Activated naive CD8-positive, alpha-beta T cell treated with anti-CD3 and anti-CD28 coated beads, Interleukin-2, amount 50 U/mL, for 16 hours (primary cell): ENCODE results near the gene SF3B5.
"Not testable (repeated sequence)": the region's sequence is repeated elsewhere in the genome, so short reads cannot be mapped to it uniquely, and the experiment has no call there.

Source experiments
- DNase-seq: peaks from one replicate; pipeline ENCODE4 v3.0.0-alpha.2; 2020; ENCODE audit warnings: low read depth, low spot score

Gene SF3B5

DNA sequence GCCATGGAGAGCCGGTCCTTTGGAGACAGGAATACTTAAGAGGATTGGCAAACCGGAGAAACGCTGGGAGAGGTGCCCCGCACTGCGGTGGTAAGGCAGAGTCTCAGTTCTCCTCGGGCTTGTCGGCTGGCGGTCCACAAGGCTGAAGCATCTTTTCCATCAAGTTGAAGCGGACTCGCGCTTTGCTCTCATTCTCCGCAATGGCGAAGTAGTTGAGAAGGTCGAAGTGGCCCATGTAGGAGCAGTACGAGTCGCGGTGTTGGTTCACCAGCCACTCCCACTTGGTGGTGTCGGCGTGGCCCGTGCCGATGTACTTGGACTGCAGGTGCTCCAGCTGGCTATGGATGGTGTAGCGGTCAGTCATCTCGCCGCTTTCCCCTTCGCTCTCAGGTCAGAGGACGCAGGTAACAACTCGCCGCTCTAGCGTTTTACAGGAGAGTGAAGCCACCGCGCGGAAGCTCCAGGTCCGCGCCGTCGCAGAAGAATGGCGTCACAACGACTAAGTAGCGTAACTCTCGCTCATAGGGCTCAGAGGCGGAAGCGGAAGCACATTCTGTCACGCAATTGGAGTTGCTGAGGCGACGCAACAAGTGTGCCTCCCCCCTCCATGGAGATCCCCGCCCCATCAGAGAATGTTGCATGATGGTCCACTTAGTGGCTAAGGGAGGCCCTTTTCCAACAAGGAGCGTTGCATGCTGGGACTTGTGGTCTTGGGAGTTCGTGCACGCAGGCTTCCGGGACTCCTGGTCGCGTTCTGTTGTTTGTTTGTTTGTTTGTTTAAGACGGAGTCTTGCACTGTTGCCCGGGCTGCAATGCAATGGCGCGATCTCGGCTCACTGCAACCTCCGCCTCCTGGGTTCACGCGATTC lies at the start of gene SF3B5:
SF3B5 (minus strand) TSS at position 440 of the 869 bp plus-strand sequence; CDS start at position 364, 76 bp downstream.
- DNase-seq = peak; percentile 93

DNA sequence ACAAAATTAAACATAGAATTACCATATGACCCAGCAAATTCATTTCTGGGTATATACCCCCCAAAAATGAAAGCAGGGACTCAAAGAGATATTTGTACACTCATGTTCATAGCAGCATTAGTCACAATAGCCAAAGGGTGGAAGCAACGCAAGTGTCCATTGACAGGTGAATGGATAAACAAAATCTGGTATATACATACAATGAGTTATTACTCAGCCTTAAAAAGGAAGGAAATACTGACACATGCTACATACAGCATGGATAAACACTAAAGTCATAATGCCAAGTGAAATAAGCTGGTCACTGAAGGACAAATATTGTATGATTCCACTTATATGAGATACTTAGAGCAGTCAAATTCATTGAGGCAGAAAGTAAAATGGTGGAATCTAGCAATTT lies 49.6 kb upstream of the SF3B5 start:
- no peak for DNase-seq

GRCh38 chr6:144143878-144144277 lies 48.5 kb upstream of the SF3B5 start:
- DNase-seq = no peak

DNA sequence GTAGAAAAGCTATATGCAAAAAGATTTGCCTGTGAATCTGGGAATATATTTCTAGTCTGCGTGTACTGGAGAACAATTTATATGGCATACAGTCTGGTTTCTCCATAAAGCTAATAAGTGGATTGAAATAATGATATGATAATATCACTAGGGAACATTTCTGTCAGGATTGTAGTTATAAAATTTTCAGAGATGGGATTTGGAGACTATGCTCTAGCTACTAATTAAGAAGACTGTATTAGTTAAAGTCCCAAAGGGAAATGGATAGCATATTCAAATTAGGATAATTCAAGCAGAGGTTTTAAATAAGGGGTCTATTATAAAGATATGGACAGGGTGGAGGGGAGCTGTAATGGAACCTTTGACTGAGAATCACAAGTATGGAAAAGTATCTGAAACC lies 47.7 kb upstream of the SF3B5 start:
- DNase-seq = no peak

DNA sequence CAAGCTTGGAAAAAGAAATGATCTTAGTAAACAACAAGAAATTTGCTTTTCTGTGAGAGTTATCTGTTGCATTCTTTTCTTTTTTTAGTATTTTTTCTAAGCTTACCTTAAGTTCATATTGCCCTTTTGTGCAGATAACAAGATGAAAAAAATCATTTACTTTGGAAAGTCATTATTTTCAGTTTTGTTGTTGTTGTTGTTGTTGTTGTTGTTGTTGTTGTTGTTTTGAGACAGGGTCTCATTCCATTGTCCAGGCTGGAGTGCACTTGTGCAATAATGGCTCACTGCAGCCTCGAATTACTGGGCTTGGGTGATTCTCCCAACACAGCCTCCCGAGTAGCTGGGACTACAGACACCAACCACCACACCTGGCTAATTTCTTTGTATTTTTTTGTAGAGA lies 46.1 kb upstream of the SF3B5 start:
- no peak for DNase-seq

GRCh38 chr6:144140867-144141266 lies 45.5 kb upstream of the SF3B5 start:
- DNase-seq = no peak

- no peak for DNase-seq
These were observed 44.4 kb upstream of the SF3B5 start for GRCh38 chr6:144139817-144140216.

- DNase-seq = no peak
These were observed 43.2 kb upstream of the SF3B5 start for GRCh38 chr6:144138542-144138941.

- DNase-seq = no peak
These were observed 39.4 kb upstream of the SF3B5 start for GRCh38 chr6:144134737-144135136.

GRCh38 chr6:144134176-144134575 lies 38.8 kb upstream of the SF3B5 start:
- no peak for DNase-seq

DNA sequence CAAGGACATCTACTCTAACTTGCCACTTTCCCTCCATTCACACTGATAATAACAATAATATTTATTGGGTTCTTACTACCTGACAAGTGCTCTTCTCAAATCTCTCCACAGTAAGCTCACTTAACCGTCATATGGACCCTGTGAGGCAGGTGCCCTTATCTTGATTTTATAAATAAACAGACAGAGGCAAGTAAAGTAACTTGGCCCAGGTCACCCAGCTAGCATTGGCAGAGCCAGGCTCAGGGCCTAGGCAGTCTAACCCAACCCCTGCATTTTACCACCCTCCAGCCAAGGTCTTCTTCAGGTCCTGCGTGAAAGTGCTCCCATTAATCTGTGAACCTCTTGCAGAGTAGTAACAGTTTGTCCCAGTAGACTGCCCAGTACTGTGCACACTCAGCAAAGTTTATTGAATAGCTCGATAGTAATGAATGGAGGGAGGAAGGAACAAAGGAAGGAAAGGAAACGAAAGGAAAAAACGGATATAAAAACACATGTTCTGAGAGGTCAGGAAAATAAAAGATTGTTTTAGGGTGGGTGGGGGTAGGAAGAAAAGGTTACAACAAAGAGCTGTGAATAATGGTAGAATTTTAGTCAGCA lies 38.0 kb upstream of the SF3B5 start:
- no peak for DNase-seq

GRCh38 chr6:144132167-144132690 lies 36.9 kb upstream of the SF3B5 start:
- not testable (repeated sequence) for DNase-seq

GRCh38 chr6:144131248-144131709 lies 35.9 kb upstream of the SF3B5 start:
- DNase-seq = no peak

- DNase-seq = no peak
These were observed 34.1 kb upstream of the SF3B5 start for GRCh38 chr6:144129469-144129868.

- DNase-seq = no peak
These were observed 31.7 kb upstream of the SF3B5 start for GRCh38 chr6:144127097-144127496.

DNA sequence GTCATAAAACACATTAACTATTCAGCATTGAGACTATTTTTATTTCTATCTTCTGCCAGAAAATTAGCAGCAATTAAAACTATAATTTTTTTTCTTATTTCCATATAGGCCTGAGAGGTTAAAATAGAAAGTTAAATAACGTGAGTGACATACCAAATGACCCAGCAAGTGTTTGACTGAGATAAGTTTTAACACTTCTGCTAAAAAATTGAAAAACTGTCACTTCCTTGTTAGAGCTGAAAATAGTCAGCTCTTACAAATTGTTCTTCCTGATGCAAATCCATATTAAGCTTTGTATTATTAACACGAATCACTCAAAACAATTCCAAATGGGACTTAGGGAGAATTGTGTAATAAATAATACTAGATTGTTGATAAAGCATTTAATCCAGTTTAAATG lies 28.5 kb upstream of the SF3B5 start:
- DNase-seq = no peak

- no peak for DNase-seq
These were observed 28.0 kb upstream of the SF3B5 start for GRCh38 chr6:144123421-144123820.

- no peak for DNase-seq
These were observed 27.5 kb upstream of the SF3B5 start for GRCh38 chr6:144122861-144123260.

DNA sequence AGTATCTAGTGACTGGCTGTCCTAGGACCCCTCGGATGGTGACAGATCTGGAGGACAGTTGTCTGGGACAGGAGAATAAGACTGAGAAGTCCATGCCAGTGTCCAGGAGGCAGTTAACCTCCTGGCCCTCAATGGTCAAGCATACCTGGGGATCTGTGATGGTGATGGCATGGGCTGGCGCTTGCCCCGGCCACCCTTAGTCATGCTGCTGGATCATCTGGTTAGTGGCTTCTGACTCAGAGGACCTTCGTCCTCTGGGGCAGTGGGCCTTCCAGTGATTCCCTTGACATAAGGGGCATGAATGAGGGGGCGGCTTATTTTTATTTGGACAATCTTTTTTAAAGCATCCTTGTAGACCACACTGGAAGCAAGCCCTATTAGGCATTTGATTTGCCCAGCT lies 24.0 kb upstream of the SF3B5 start:
- no peak for DNase-seq

GRCh38 chr6:144115219-144115618 lies 19.8 kb upstream of the SF3B5 start:
- no peak for DNase-seq

GRCh38 chr6:144113366-144113765 lies 18.0 kb upstream of the SF3B5 start:
- no peak for DNase-seq

GRCh38 chr6:144110210-144110609 lies 14.8 kb upstream of the SF3B5 start:
- no peak for DNase-seq

GRCh38 chr6:144106206-144106605 lies 10.8 kb upstream of the SF3B5 start:
- DNase-seq = no peak
